ENCODE measurements around the gene KCNJ10. TPM values are rescaled to one million over a fixed set of nuclear protein-coding genes. Genes with fewer than 3 reads are reported as not detected.

Gene KCNJ10
- total RNA-seq, 2 donors from 2014 or later = not detected

GRCh38 chr1:160079448-160079847, 9.5 kb upstream of the KCNJ10 start:
- Histone ChIP-seq H3K27me3 (replicated peaks; ENCODE audit: insufficient read depth) (no peaks in the 10 kb centered on the region), H3K9me3 (no peaks in the 10 kb centered on the region), H3K4me1 (ENCODE audit: control insufficient read depth in 1 of 2, low read depth in 2 of 2) (peaks cover 1 to 15% of the 10 kb centered on the region in 2 donors), H3K36me3 (no peaks in the 10 kb centered on the region), H3K27ac (no peak overlapping the region), H3K4me3 (no peak overlapping the region)
- no peak for DNase-seq (ENCODE audit: low spot score)
- no peak for ATAC-seq (ENCODE audit: insufficient number of reproducible peaks, low FRiP score, low read depth)
- TF ChIP-seq CTCF (IDR thresholded peaks at IDR 0.05) = no peak

- peaks cover 0 to 10% of the 10 kb centered on the region in 2 donors for H3K4me1 ChIP-seq (ENCODE audit: control insufficient read depth in 1 of 2, low read depth in 2 of 2)
- no peaks in the 10 kb centered on the region for H3K36me3 ChIP-seq
- no peak overlapping the region for H3K27ac ChIP-seq
- H3K27me3 ChIP-seq (replicated peaks; ENCODE audit: insufficient read depth) = no peaks in the 10 kb centered on the region
- TF ChIP-seq CTCF (IDR thresholded peaks at IDR 0.05) = peak; percentile 64
- no peak overlapping the region for H3K4me3 ChIP-seq
- ATAC-seq (ENCODE audit: insufficient number of reproducible peaks, low FRiP score, low read depth) (no peak), DNase-seq (ENCODE audit: low spot score) (no peak)
- H3K9me3 ChIP-seq = no peaks in the 10 kb centered on the region
Measured at GRCh38 chr1:160078512-160079195, 8.7 kb upstream of the KCNJ10 start.

- H3K9me3 ChIP-seq = no peaks in the 10 kb centered on the region
- DNase-seq (ENCODE audit: low spot score) (no peak), ATAC-seq (ENCODE audit: insufficient number of reproducible peaks, low FRiP score, low read depth) (no peak)
- H3K27me3 ChIP-seq (replicated peaks; ENCODE audit: insufficient read depth) = no peaks in the 10 kb centered on the region
- peaks cover 0 to 10% of the 10 kb centered on the region in 2 donors for H3K4me1 ChIP-seq (ENCODE audit: control insufficient read depth in 1 of 2, low read depth in 2 of 2)
- no peak overlapping the region for H3K27ac ChIP-seq
- no peaks in the 10 kb centered on the region for H3K36me3 ChIP-seq
- no peak overlapping the region for H3K4me3 ChIP-seq
- TF ChIP-seq CTCF (IDR thresholded peaks at IDR 0.05) = no peak
Measured at GRCh38 chr1:160077486-160077885, 7.5 kb upstream of the KCNJ10 start.

GRCh38 chr1:160076295-160076694, 6.3 kb upstream of the KCNJ10 start:
- Histone ChIP-seq H3K27ac (no peak overlapping the region), H3K9me3 (no peaks in the 10 kb centered on the region), H3K4me3 (no peak overlapping the region), H3K36me3 (no peaks in the 10 kb centered on the region), H3K27me3 (replicated peaks; ENCODE audit: insufficient read depth) (no peaks in the 10 kb centered on the region), H3K4me1 (ENCODE audit: control insufficient read depth in 1 of 2, low read depth in 2 of 2) (peaks cover 0 to 6% of the 10 kb centered on the region in 2 donors)
- no peak for TF ChIP-seq CTCF (IDR thresholded peaks at IDR 0.05)
- no peak for DNase-seq (ENCODE audit: low spot score)
- ATAC-seq (ENCODE audit: insufficient number of reproducible peaks, low FRiP score, low read depth) = no peak

GRCh38 chr1:160075836-160076235, 5.9 kb upstream of the KCNJ10 start:
- no peak for DNase-seq (ENCODE audit: low spot score)
- no peak for ATAC-seq (ENCODE audit: insufficient number of reproducible peaks, low FRiP score, low read depth)
- no peak overlapping the region for H3K27ac ChIP-seq
- no peak for TF ChIP-seq CTCF (IDR thresholded peaks at IDR 0.05)
- peaks cover 1 to 2% of the 10 kb centered on the region in 2 donors for H3K4me1 ChIP-seq (ENCODE audit: control insufficient read depth in 1 of 2, low read depth in 2 of 2)
- no peaks in the 10 kb centered on the region for H3K36me3 ChIP-seq
- no peak overlapping the region for H3K4me3 ChIP-seq
- H3K27me3 ChIP-seq (replicated peaks; ENCODE audit: insufficient read depth) = no peaks in the 10 kb centered on the region
- H3K9me3 ChIP-seq = no peaks in the 10 kb centered on the region

Measured in thoracic aorta (tissue), 2 donors.